ENCODE results near the gene TECPR2. TPM values are rescaled to one million over a fixed set of nuclear protein-coding genes. Genes with fewer than 3 reads are reported as not detected.

TECPR2 gene
- total RNA-seq, 4 donors from 2014 or later, result 28.7 to 54.8 (median 36.6) TPM

DNA sequence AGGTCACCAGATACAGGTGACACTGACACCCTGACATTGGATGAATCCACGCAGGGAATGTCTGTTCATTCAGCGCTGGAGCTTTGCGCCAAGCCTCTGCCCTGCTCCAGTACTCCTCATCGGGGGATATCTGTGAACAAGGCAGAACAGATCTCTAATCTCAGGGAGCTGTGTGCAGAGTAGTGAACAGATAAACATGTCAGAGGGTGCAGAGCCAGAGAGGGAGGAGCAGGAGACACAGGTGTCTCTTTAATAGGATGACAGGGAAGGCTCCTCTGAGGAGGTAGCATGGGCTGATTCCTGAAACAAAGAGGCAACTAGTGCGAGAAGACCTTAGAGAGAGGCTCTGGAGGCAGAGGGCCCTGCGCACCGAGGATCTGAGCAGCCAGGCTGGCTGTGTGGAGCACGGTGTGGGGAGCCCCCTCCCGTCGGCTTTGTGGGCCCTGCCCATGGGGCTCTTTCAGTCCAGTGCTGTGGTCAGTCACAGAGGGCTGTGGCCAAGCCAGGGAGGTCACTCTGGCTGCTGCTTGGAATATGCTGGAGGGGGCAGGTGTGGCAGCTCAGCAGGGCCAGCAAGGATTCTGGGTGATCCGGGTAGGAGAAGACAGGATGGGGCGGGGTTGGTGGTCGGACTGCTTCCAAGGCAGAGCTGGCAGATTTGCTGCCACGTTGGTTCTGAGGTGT lies 55.6 kb downstream of the TECPR2 start:
- WGBS, result 79% methylated on average over 11 of the region's 14 CpGs
- TF ChIP-seq, protein P1, sequence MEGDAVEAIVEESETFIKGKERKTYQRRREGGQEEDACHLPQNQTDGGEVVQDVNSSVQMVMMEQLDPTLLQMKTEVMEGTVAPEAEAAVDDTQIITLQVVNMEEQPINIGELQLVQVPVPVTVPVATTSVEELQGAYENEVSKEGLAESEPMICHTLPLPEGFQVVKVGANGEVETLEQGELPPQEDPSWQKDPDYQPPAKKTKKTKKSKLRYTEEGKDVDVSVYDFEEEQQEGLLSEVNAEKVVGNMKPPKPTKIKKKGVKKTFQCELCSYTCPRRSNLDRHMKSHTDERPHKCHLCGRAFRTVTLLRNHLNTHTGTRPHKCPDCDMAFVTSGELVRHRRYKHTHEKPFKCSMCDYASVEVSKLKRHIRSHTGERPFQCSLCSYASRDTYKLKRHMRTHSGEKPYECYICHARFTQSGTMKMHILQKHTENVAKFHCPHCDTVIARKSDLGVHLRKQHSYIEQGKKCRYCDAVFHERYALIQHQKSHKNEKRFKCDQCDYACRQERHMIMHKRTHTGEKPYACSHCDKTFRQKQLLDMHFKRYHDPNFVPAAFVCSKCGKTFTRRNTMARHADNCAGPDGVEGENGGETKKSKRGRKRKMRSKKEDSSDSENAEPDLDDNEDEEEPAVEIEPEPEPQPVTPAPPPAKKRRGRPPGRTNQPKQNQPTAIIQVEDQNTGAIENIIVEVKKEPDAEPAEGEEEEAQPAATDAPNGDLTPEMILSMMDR (IDR thresholded peaks at IDR 0.05), result no peak
- H3K4me1 ChIP-seq, result peaks cover 0 to 12% (median 3%) of the 10 kb centered on the region in 4 donors
- DNase-seq (ENCODE audit: extremely low spot score), result no peak
- intact Hi-C loops (cut with DNase I), result no loop called here
- no peak overlapping the region for H3K4me3 ChIP-seq
- no peaks in the 10 kb centered on the region for H3K27me3 ChIP-seq
- peaks cover 0 to 64% (median 41%) of the 10 kb centered on the region in 4 donors for H3K36me3 ChIP-seq
- no peaks in the 10 kb centered on the region for H3K9me3 ChIP-seq
- no peak overlapping the region for H3K27ac ChIP-seq (replicated peaks in 1 of 4)

DNA sequence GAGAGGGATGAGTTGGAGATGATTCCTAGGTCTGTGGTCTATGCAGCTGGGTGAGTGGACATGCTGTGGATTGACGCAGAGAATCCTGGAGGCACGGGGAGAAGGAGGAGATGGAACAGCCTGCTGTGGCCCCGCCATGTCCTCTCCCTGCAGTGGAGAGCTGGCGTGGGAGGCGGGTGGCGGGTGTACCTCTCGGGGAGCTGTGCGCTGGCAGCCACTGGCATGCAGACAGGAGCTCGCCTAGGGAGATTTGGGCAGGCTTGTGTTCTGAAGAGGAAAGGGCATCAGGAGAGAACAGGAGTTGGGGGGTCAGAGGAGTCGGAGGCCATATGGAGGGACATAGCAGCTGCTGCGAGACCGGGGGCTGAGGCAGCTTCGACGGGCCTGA lies 56.1 kb downstream of the TECPR2 start:
- intact Hi-C loops (cut with DNase I), result no loop called here
- H3K4me1 ChIP-seq, result peaks cover 0 to 12% (median 3%) of the 10 kb centered on the region in 4 donors
- H3K27me3 ChIP-seq, result no peaks in the 10 kb centered on the region
- DNase-seq (ENCODE audit: extremely low spot score), result no peak
- peaks cover 0 to 68% (median 43%) of the 10 kb centered on the region in 4 donors for H3K36me3 ChIP-seq
- H3K4me3 ChIP-seq, result no peak overlapping the region
- H3K27ac ChIP-seq (replicated peaks in 1 of 4), result no peak overlapping the region
- TF ChIP-seq POLR2A (IDR thresholded peaks at IDR 0.05; ENCODE audit: low read depth), result no peak
- TF ChIP-seq, protein P1 (IDR thresholded peaks at IDR 0.05), result no peak
- no peak for TF ChIP-seq POLR2AphosphoS5 (IDR thresholded peaks at IDR 0.05)
- no peak for TF ChIP-seq EP300 (IDR thresholded peaks at IDR 0.05)
- WGBS, result 92% methylated on average over 14 of the region's 14 CpGs
- H3K9me3 ChIP-seq, result no peaks in the 10 kb centered on the region

DNA sequence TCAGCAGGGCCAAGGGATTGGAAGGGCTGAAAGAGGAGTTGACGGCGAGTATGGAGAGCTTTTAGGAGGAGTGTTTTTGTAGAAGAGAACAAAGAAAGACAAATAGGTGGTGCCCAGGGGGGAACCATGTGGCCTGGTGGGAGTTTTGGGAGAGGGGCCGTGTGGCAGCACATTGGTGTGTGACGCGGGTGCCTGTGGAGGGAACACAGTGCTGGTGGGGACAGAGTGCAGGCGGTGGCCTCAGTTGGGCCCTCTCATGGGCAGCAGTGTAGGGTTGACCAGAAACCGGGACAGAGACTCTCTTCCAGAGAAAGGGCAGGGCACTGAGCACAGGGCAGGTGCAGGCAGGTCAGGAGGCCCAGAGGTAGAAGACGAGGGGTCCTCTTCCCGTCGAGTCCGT lies 56.5 kb downstream of the TECPR2 start:
- no peak overlapping the region for H3K4me3 ChIP-seq
- intact Hi-C loops (cut with DNase I), result no loop called here
- TF ChIP-seq POLR2AphosphoS5 (IDR thresholded peaks at IDR 0.05), result no peak
- no peak for TF ChIP-seq EP300 (IDR thresholded peaks at IDR 0.05)
- no peak for TF ChIP-seq POLR2A (IDR thresholded peaks at IDR 0.05; ENCODE audit: low read depth)
- peaks cover 0 to 12% (median 3%) of the 10 kb centered on the region in 4 donors for H3K4me1 ChIP-seq
- no peak overlapping the region for H3K27ac ChIP-seq (replicated peaks in 1 of 4)
- H3K9me3 ChIP-seq, result no peaks in the 10 kb centered on the region
- WGBS, result 96% methylated on average over 11 of the region's 11 CpGs
- no peaks in the 10 kb centered on the region for H3K27me3 ChIP-seq
- H3K36me3 ChIP-seq, result peaks cover 0 to 70% (median 43%) of the 10 kb centered on the region in 4 donors
- DNase-seq (ENCODE audit: extremely low spot score), result no peak

DNA sequence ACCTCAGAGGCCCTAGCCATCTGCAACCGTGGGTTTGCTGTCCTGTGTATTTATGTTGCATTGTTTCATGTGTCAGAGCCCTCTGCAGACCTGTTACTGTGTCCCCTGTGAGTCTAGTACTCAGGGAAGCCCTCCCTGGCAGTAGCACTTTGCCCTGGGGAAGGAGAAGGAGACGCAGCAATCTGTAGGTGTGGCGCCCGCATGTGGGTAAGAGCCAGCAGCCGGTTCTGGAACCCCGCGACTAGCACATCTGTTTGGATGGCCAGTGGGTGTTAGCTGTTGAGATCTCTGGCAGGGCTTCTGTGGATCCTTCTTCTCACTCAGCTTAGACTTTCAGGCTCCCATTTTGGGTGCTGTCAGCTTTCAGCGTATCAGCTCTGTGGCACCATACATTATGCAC lies 57.0 kb downstream of the TECPR2 start:
- Histone ChIP-seq H3K4me3 (no peak overlapping the region), H3K9me3 (no peaks in the 10 kb centered on the region), H3K4me1 (peaks cover 0 to 12% (median 3%) of the 10 kb centered on the region in 4 donors), H3K36me3 (peaks cover under 1 to 70% (median 40%) of the 10 kb centered on the region in 4 donors), H3K27me3 (no peaks in the 10 kb centered on the region), H3K27ac (replicated peaks in 1 of 4) (no peak overlapping the region)
- DNase-seq (ENCODE audit: extremely low spot score), result no peak
- TF ChIP-seq POLR2AphosphoS5 (IDR thresholded peaks at IDR 0.05) (no peak), EP300 (IDR thresholded peaks at IDR 0.05) (no peak), POLR2A (IDR thresholded peaks at IDR 0.05; ENCODE audit: low read depth) (no peak)
- TF ChIP-seq, protein P1 (IDR thresholded peaks at IDR 0.05), result no peak
- 100% methylated on average over 5 of the region's 8 CpGs for WGBS
- intact Hi-C loops (cut with DNase I), result no loop called here

DNA sequence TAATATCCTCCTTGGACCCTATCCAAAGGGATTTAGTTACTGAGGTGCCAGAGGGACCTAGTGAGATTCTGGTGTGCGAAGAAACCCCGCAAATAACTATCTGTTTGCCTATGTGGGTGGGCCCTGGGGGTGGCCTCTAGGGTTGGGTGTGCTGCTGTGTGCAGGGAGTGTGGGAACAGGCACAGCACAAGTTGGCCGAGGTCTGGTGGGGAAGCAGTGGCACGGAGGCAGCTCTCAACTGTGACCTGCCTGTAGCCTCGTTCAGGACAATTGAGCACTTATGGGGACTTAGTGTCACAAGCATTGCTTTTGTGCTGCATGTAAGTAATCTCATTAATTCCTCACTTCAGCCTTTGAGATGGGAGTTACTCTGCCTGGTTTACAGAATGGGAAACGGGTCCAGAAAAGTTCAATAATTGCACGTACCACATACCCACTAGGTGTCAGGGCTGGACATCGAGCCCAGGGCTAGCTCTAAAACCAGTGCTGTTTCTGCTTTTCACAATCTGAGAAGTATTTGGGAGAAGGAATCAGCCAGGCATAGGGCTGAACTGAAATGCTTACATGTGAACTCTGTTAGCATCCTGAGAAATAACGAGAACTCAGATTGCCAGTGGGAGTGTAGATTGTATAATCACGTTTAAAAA lies 58.8 kb downstream of the TECPR2 start:
- Histone ChIP-seq H3K27ac (replicated peaks in 1 of 4) (no peak overlapping the region), H3K9me3 (no peaks in the 10 kb centered on the region), H3K36me3 (peaks cover 6 to 77% (median 45%) of the 10 kb centered on the region in 4 donors), H3K27me3 (no peaks in the 10 kb centered on the region), H3K4me3 (no peak overlapping the region), H3K4me1 (peaks cover 0 to 13% (median 6%) of the 10 kb centered on the region in 4 donors)
- 87% methylated on average over 10 of the region's 10 CpGs for WGBS
- TF ChIP-seq EP300 (IDR thresholded peaks at IDR 0.05), result no peak
- TF ChIP-seq, protein P1 (IDR thresholded peaks at IDR 0.05), result no peak
- TF ChIP-seq POLR2A (IDR thresholded peaks at IDR 0.05; ENCODE audit: low read depth), result no peak
- TF ChIP-seq POLR2AphosphoS5 (IDR thresholded peaks at IDR 0.05), result no peak
- DNase-seq (ENCODE audit: extremely low spot score), result no peak
- intact Hi-C loops (cut with DNase I), result no loop called here
